ENCODE data around the gene SEC16B.
"Not testable (repeated sequence)": the region's sequence is repeated elsewhere in the genome, so short reads cannot be mapped to it uniquely, and the experiment has no call there.

Gene SEC16B

DNA sequence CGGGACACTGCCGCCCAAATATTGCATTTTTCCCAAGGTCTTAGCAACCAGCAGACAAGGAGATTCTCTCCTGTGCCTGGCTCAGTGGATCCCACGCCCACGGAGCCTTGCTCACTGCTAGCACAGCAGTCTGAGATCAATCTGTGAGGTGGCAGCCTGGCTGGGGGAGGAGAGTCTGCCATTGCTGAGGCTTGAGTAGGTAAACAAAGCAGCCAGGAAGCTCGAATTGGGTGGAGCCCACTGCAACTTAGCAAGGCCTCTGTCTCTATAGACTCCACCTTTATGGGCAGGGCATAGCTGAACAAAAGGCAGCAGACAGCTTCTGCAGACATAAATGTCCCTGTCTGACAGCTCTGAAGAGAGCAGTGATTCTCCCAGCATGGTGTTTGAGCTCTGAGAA is 16.4 kb upstream of the SEC16B start:
- not testable (repeated sequence) for H3K27ac Mint-ChIP-seq; DNase-seq (ENCODE audit: low spot score in 2 of 2); H3K4me1 Mint-ChIP-seq; ATAC-seq (ENCODE audit: low read depth); H3K4me3 Mint-ChIP-seq; H3K27me3 Mint-ChIP-seq; H3K36me3 Mint-ChIP-seq
- H3K9me3 Mint-ChIP-seq = peaks cover 11% of the 10 kb centered on the region

GRCh38 chr1:177984761-177985160 is 14.9 kb upstream of the SEC16B start:
- no peak overlapping the region for H3K4me3 Mint-ChIP-seq
- peaks cover 9% of the 10 kb centered on the region for H3K27me3 Mint-ChIP-seq
- ATAC-seq (ENCODE audit: low read depth) = no peak

GRCh38 chr1:177984136-177984525 is 14.3 kb upstream of the SEC16B start:
- no peaks in the 10 kb centered on the region for H3K36me3 Mint-ChIP-seq
- H3K4me3 Mint-ChIP-seq = no peak overlapping the region
- H3K27me3 Mint-ChIP-seq = peaks cover 9% of the 10 kb centered on the region
- peaks cover 3% of the 10 kb centered on the region for H3K9me3 Mint-ChIP-seq
- no peak overlapping the region for H3K27ac Mint-ChIP-seq
- DNase-seq (ENCODE audit: low spot score in 2 of 2) (no peak), ATAC-seq (ENCODE audit: low read depth) (no peak)
- no peaks in the 10 kb centered on the region for H3K4me1 Mint-ChIP-seq

More at GRCh38 chr1:177984761-177985160, 14.9 kb upstream of the SEC16B start:
- Mint-ChIP-seq H3K9me3 (peaks cover 5% of the 10 kb centered on the region), H3K4me1 (no peaks in the 10 kb centered on the region), H3K36me3 (no peaks in the 10 kb centered on the region), H3K27ac (no peak overlapping the region)
- DNase-seq (ENCODE audit: low spot score in 2 of 2) = no peak

- ATAC-seq (ENCODE audit: low read depth) = no peak
- no peak for DNase-seq (ENCODE audit: low spot score in 2 of 2)
- Mint-ChIP-seq H3K4me1 (no peaks in the 10 kb centered on the region), H3K27me3 (peaks cover 7% of the 10 kb centered on the region), H3K36me3 (no peaks in the 10 kb centered on the region), H3K4me3 (no peak overlapping the region), H3K27ac (no peak overlapping the region), H3K9me3 (no peaks in the 10 kb centered on the region)
Observed at GRCh38 chr1:177983482-177984135, 13.8 kb upstream of the SEC16B start.

DNA sequence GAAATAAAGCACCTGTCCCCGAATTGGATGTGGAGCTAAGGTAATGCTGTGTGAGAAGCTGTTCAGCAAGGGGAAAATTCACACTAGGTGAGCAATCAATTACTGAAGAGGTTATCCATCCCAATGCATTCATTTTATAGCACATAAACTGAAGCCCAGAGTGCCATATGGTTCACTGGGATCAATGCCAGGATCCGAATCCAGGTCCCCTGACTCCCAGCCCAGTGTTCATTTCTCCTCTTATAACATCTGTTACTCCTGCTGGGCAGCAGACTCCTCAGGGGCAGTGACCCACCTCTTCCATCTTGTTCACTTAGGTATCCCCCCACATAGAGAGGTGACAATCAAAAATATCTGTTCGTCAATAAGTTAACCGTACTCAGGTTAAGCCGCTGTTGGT is 13.2 kb upstream of the SEC16B start:
- Mint-ChIP-seq H3K27ac (no peak overlapping the region), H3K36me3 (no peaks in the 10 kb centered on the region), H3K9me3 (no peaks in the 10 kb centered on the region), H3K4me3 (no peak overlapping the region), H3K27me3 (peaks cover 7% of the 10 kb centered on the region), H3K4me1 (no peaks in the 10 kb centered on the region)
- DNase-seq (ENCODE audit: low spot score in 2 of 2) (no peak), ATAC-seq (ENCODE audit: low read depth) (no peak)

DNA sequence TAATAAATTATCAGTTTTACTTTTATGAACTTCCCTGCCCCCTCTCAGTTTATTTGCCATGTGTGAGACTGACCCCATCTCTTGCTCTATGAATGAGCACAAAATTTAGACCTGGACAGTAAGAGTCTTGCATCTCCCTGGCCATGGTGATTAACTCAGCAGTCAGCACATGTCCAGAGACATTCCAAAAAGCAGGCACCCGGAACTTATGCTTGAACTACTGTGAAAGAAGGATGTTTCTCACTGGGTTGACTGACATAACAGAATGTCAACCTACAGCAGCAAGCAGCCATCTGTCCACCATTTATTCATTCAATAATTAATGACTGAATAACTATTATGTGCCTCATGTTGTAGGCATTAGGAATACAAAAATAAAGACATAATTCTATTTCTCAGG is 11.3 kb upstream of the SEC16B start:
- H3K27me3 Mint-ChIP-seq = peaks cover 7% of the 10 kb centered on the region
- DNase-seq (ENCODE audit: low spot score in 2 of 2) (no peak), ATAC-seq (ENCODE audit: low read depth) (no peak)
- H3K4me3 Mint-ChIP-seq = no peak overlapping the region
- H3K9me3 Mint-ChIP-seq = no peaks in the 10 kb centered on the region
- no peaks in the 10 kb centered on the region for H3K4me1 Mint-ChIP-seq
- no peaks in the 10 kb centered on the region for H3K36me3 Mint-ChIP-seq
- H3K27ac Mint-ChIP-seq = no peak overlapping the region

DNA sequence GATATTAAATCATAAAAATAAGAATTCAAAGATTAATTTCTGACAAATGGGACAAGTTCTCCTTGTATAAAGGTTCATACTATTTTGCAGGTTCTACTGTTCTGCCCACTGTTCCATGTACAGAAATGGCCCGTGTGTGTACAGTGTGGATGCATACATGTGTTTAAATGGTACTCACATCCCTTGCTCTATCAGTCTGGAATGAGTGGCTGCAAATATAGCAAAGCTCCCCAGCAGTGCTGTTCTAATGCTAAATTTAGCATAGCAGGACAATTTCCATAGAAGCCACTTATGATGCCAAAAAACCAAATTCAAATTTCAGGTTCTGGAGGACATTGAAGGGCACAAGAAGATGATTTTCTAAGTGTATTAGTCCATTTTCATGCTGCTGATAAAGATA is 9.4 kb upstream of the SEC16B start:
- DNase-seq (ENCODE audit: low spot score in 2 of 2) = no peak
- no peak overlapping the region for H3K4me3 Mint-ChIP-seq
- no peaks in the 10 kb centered on the region for H3K4me1 Mint-ChIP-seq
- H3K36me3 Mint-ChIP-seq = no peaks in the 10 kb centered on the region
- no peaks in the 10 kb centered on the region for H3K9me3 Mint-ChIP-seq
- H3K27me3 Mint-ChIP-seq = peaks cover 9% of the 10 kb centered on the region
- H3K27ac Mint-ChIP-seq = no peak overlapping the region
- ATAC-seq (ENCODE audit: low read depth) = no peak

- Mint-ChIP-seq H3K27me3 (peaks cover 16% of the 10 kb centered on the region), H3K27ac (no peak overlapping the region), H3K36me3 (no peaks in the 10 kb centered on the region), H3K4me1 (no peaks in the 10 kb centered on the region), H3K4me3 (no peak overlapping the region), H3K9me3 (no peaks in the 10 kb centered on the region)
- DNase-seq (ENCODE audit: low spot score in 2 of 2) (no peak), ATAC-seq (ENCODE audit: low read depth) (no peak)
Observed at GRCh38 chr1:177978530-177978929, 8.7 kb upstream of the SEC16B start.

GRCh38 chr1:177977141-177977540 is 7.3 kb upstream of the SEC16B start:
- H3K36me3 Mint-ChIP-seq = no peaks in the 10 kb centered on the region
- peaks cover 15% of the 10 kb centered on the region for H3K27me3 Mint-ChIP-seq
- H3K4me3 Mint-ChIP-seq = no peak overlapping the region
- no peak for DNase-seq (ENCODE audit: low spot score in 2 of 2)
- H3K27ac Mint-ChIP-seq = no peak overlapping the region
- no peaks in the 10 kb centered on the region for H3K9me3 Mint-ChIP-seq
- no peak for ATAC-seq (ENCODE audit: low read depth)
- no peaks in the 10 kb centered on the region for H3K4me1 Mint-ChIP-seq

- no peaks in the 10 kb centered on the region for H3K9me3 Mint-ChIP-seq
- no peak overlapping the region for H3K4me3 Mint-ChIP-seq
- no peaks in the 10 kb centered on the region for H3K4me1 Mint-ChIP-seq
- H3K36me3 Mint-ChIP-seq = no peaks in the 10 kb centered on the region
- DNase-seq (ENCODE audit: low spot score in 2 of 2) = no peak
- ATAC-seq (ENCODE audit: low read depth) = no peak
- no peak overlapping the region for H3K27ac Mint-ChIP-seq
- peaks cover 12% of the 10 kb centered on the region for H3K27me3 Mint-ChIP-seq
Observed at GRCh38 chr1:177976596-177976995, 6.7 kb upstream of the SEC16B start.

- no peaks in the 10 kb centered on the region for H3K36me3 Mint-ChIP-seq
- H3K27me3 Mint-ChIP-seq = peaks cover 12% of the 10 kb centered on the region
- H3K27ac Mint-ChIP-seq = no peak overlapping the region
- no peaks in the 10 kb centered on the region for H3K4me1 Mint-ChIP-seq
- H3K9me3 Mint-ChIP-seq = no peaks in the 10 kb centered on the region
- no peak for DNase-seq (ENCODE audit: low spot score in 2 of 2)
- no peak overlapping the region for H3K4me3 Mint-ChIP-seq
- no peak for ATAC-seq (ENCODE audit: low read depth)
Observed at GRCh38 chr1:177975588-177976495, 6.0 kb upstream of the SEC16B start.

DNA sequence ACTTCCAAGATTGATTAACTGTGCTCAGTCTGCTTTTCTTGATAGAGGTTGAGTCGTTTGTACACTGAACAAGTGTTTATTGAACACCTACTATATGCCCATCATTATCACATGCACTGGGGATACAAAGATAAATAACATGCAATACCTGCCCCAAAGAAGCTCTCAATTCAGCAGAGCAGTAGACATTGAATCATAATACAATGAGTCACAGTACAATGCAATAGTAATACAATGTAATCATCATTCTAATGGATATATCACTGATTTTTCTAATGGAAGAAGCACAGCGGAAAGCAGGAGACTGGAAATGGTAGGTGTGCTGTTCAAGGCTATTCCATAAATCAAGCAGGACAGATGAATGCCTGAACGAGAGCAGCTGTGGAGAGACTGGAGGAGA is 3.7 kb upstream of the SEC16B start:
- no peak overlapping the region for H3K4me3 Mint-ChIP-seq
- no peaks in the 10 kb centered on the region for H3K9me3 Mint-ChIP-seq
- no peaks in the 10 kb centered on the region for H3K4me1 Mint-ChIP-seq
- DNase-seq (ENCODE audit: low spot score in 2 of 2) (no peak), ATAC-seq (ENCODE audit: low read depth) (no peak)
- H3K27ac Mint-ChIP-seq = no peak overlapping the region
- H3K27me3 Mint-ChIP-seq = peaks cover 9% of the 10 kb centered on the region
- no peaks in the 10 kb centered on the region for H3K36me3 Mint-ChIP-seq

GRCh38 chr1:177969109-177969508 is 749 bp downstream of the SEC16B start:
- no peaks in the 10 kb centered on the region for H3K9me3 Mint-ChIP-seq
- peaks cover 5% of the 10 kb centered on the region for H3K27me3 Mint-ChIP-seq
- ATAC-seq (ENCODE audit: low read depth) (no peak), DNase-seq (ENCODE audit: low spot score in 2 of 2) (no peak)
- no peak overlapping the region for H3K4me3 Mint-ChIP-seq
- H3K27ac Mint-ChIP-seq = no peak overlapping the region
- H3K36me3 Mint-ChIP-seq = no peaks in the 10 kb centered on the region
- H3K4me1 Mint-ChIP-seq = no peaks in the 10 kb centered on the region

GRCh38 chr1:177966199-177966598 is 3.7 kb downstream of the SEC16B start:
- Mint-ChIP-seq H3K9me3 (no peaks in the 10 kb centered on the region), H3K27me3 (peaks cover 2% of the 10 kb centered on the region), H3K36me3 (no peaks in the 10 kb centered on the region), H3K27ac (no peak overlapping the region), H3K4me1 (no peaks in the 10 kb centered on the region), H3K4me3 (no peak overlapping the region)
- no peak for ATAC-seq (ENCODE audit: low read depth)
- no peak for DNase-seq (ENCODE audit: low spot score in 2 of 2)

DNA sequence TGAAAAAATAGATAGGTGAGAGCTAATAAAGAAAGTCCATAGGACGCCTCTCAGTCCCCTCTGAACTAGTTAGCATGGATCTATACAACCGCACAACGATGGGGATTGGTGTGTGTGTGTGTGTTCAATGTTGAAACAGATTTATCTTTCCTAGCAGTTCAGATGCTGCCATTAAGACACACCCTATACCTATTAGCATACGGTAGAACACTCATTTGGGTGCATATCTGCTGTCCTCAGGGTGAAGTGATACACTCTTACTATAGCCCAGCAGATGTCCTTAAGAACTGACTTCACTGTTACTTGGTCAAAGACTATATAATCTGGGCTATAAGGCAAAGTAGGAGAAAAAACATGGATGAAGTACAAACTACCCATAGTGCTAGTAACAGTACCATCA is 4.6 kb downstream of the SEC16B start:
- Mint-ChIP-seq H3K36me3 (no peaks in the 10 kb centered on the region), H3K27me3 (peaks cover 2% of the 10 kb centered on the region), H3K9me3 (no peaks in the 10 kb centered on the region), H3K4me3 (no peak overlapping the region), H3K4me1 (no peaks in the 10 kb centered on the region), H3K27ac (no peak overlapping the region)
- ATAC-seq (ENCODE audit: low read depth) (no peak), DNase-seq (ENCODE audit: low spot score in 2 of 2) (no peak)

All from memory B cell (primary cell).